K562 treated with DMSO at 1 percent for 12 hours (cell line): ENCODE data around the gene MAP6D1. TPM values are rescaled to one million over a fixed set of nuclear protein-coding genes. Genes with fewer than 3 reads are reported as not detected.

ENCODE experiments used
- total RNA-seq: library from RNA; unstranded; fragments of 300-600 nt; gene quantifications from 2 replicates; pipeline ENCODE4 v1.2.3, GENCODE V29; 2022; ENCODE audit not compliant: insufficient read depth

MAP6D1 gene
- 1.7 and 1.8 TPM in 2 replicates for total RNA-seq

DNA sequence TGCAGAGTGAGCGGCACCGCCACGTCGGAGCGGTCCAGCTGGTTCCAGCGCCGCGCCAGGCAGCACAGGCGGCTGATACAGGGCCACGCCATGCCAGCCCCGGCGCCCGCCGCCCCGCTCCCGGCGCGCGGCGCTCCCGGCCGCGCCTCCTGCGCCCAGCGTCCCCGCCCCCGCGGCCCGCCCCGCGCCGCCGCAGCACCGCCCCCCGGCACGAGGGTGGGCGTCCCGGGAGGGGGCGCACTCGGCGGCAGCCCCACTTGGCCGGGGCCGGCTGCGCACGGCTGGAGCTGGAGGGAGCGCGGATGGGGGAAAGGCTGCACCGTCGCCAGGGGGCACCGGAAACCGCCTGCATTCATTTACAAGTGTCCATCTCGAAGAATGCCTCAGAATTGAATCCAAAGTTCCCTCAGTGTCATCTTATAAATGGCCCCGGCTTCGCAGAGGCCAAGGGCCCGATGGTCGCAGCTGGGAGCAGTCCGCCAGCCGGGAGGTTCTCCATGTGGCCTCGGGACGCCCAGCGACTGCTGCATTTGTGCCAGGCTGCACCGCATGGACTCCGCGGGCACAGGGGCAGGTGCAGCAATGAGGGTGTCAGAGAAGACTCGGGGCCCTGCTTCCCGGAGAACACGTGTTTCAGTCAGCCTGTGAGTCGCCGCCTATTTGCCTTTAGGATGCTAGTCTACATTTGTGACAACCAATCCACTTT, at the start of gene MAP6D1:
Gene MAP6D1 (minus strand): TSS at position 122 of the 706 bp plus-strand sequence. CDS start 30 bp downstream, at position 92.

Other genes with a start within 250 kb of the MAP6D1 start
- 8.8 and 63.9 TPM in 2 replicates for gene KLHL24, start 190.0 kb downstream of the MAP6D1 start, total RNA-seq
- gene YEATS2, start 127.8 kb downstream of the MAP6D1 start, total RNA-seq = 5.9 and 17.3 TPM in 2 replicates
- 36.0 and 47.1 TPM in 2 replicates for gene PARL, start 59.3 kb upstream of the MAP6D1 start, total RNA-seq
- 10.7 and 30.3 TPM in 2 replicates for gene ABCC5, start 192.3 kb upstream of the MAP6D1 start, total RNA-seq
- gene HTR3D, start 206.2 kb upstream of the MAP6D1 start, total RNA-seq = not detected in 2 replicates
- not detected in 2 replicates for gene HTR3C, start 227.5 kb upstream of the MAP6D1 start, total RNA-seq